ENCODE measurements around the gene LEMD1.

LEMD1 gene

DNA sequence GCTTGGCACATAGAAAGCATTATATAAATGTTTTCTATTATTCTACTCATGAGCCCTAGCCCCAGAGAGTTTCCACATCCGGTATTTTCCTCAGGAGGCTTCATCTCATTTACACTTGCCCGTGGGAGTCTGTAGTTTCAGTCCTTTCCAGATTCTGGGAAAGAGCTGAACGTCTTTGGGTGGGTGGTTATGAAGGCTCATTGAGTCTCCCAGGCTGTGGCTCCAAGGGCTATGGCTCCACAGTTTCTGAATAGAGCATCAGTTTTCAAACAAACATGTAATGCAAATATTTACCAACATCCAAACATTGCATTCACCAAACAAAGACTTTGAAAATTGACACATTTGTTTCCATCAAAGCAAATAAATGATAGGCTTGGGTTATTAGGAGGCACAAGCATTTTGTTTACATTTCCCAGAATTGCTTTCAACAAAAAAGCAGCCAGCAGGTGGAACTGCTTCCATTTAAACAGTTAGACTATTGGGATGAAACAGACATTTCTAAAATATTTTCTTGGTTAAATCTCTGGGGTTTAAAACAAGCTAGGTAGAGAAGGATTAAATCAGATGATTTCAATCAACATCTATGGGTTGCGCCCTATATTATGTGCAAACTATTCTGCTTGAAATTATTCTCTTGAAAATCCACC lies 1.3 kb upstream of the LEMD1 start:
- no peaks in the 10 kb centered on the region for H3F3A ChIP-seq (ENCODE audit: insufficient read depth, low read length)
- H3K4me1 ChIP-seq (ENCODE audit: low read length): no peaks in the 10 kb centered on the region
- no peak overlapping the region for H2AFZ ChIP-seq (ENCODE audit: low read length)
- no peak overlapping the region for H3K9ac ChIP-seq (ENCODE audit: low read length)
- H3K27ac ChIP-seq (ENCODE audit: low read length): no peak overlapping the region
- H3K27me3 ChIP-seq (replicated peaks; ENCODE audit: insufficient read depth, low read length): no peaks in the 10 kb centered on the region
- H3K36me3 ChIP-seq (replicated peaks; ENCODE audit: insufficient read depth, low read length): no peaks in the 10 kb centered on the region
- H3K79me2 ChIP-seq (ENCODE audit: low read length): no peaks in the 10 kb centered on the region
- H4K20me1 ChIP-seq (ENCODE audit: insufficient read depth, low read length): no peaks in the 10 kb centered on the region
- no peak overlapping the region for H3K4me2 ChIP-seq (ENCODE audit: low read depth, low read length)
- TF ChIP-seq, protein P1, sequence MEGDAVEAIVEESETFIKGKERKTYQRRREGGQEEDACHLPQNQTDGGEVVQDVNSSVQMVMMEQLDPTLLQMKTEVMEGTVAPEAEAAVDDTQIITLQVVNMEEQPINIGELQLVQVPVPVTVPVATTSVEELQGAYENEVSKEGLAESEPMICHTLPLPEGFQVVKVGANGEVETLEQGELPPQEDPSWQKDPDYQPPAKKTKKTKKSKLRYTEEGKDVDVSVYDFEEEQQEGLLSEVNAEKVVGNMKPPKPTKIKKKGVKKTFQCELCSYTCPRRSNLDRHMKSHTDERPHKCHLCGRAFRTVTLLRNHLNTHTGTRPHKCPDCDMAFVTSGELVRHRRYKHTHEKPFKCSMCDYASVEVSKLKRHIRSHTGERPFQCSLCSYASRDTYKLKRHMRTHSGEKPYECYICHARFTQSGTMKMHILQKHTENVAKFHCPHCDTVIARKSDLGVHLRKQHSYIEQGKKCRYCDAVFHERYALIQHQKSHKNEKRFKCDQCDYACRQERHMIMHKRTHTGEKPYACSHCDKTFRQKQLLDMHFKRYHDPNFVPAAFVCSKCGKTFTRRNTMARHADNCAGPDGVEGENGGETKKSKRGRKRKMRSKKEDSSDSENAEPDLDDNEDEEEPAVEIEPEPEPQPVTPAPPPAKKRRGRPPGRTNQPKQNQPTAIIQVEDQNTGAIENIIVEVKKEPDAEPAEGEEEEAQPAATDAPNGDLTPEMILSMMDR (IDR thresholded peaks at IDR 0.05; ENCODE audit: low read length): peak; percentile 14; the same call in 1 of the 2 replicates
- TF ChIP-seq EZH2phosphoT487 (IDR thresholded peaks at IDR 0.05; ENCODE audit: low read length) (no peak), EZH2 (optimal IDR thresholded peaks at IDR 0.05; ENCODE audit: low read depth, low read length) (no peak)
- no peaks in the 10 kb centered on the region for H3K9me2 ChIP-seq (replicated peaks; ENCODE audit: insufficient read depth, low read length)
- DNase-seq: no peak
- no peaks in the 10 kb centered on the region for H3K9me3 ChIP-seq (replicated peaks; ENCODE audit: insufficient read depth, low read length)
- no peak overlapping the region for H3K4me3 ChIP-seq (ENCODE audit: low read length)

DNA sequence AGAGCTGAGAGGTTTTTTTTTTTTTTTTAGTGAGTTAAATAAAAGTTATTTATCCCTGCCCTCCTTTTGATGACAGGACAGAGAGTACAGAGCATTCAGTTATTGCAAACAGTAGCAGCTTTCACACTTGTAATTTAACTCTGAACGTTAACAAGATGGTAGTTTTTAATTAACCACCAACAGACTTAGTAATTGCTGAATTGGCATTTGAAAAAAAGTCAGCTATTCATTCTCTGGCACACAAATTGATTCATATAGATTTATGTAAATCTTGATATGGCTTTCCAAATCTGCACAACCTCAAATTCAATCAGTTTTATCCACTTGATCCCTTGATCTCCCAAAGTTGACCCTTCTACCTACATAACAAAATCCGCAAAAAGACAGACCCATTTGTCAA lies 918 bp downstream of the LEMD1 start:
- Histone ChIP-seq H3K79me2 (ENCODE audit: low read length) (no peaks in the 10 kb centered on the region), H3K4me2 (ENCODE audit: low read depth, low read length) (no peak overlapping the region), H3K9ac (ENCODE audit: low read length) (no peak overlapping the region), H3K9me3 (replicated peaks; ENCODE audit: insufficient read depth, low read length) (no peaks in the 10 kb centered on the region), H3K4me3 (ENCODE audit: low read length) (no peak overlapping the region), H2AFZ (ENCODE audit: low read length) (no peak overlapping the region), H3F3A (ENCODE audit: insufficient read depth, low read length) (no peaks in the 10 kb centered on the region), H3K9me2 (replicated peaks; ENCODE audit: insufficient read depth, low read length) (no peaks in the 10 kb centered on the region), H3K4me1 (ENCODE audit: low read length) (no peaks in the 10 kb centered on the region), H4K20me1 (ENCODE audit: insufficient read depth, low read length) (no peaks in the 10 kb centered on the region), H3K36me3 (replicated peaks; ENCODE audit: insufficient read depth, low read length) (no peaks in the 10 kb centered on the region), H3K27ac (ENCODE audit: low read length) (no peak overlapping the region), H3K27me3 (replicated peaks; ENCODE audit: insufficient read depth, low read length) (no peaks in the 10 kb centered on the region)
- no peak for DNase-seq
- TF ChIP-seq EZH2 (optimal IDR thresholded peaks at IDR 0.05; ENCODE audit: low read depth, low read length): no peak

DNA sequence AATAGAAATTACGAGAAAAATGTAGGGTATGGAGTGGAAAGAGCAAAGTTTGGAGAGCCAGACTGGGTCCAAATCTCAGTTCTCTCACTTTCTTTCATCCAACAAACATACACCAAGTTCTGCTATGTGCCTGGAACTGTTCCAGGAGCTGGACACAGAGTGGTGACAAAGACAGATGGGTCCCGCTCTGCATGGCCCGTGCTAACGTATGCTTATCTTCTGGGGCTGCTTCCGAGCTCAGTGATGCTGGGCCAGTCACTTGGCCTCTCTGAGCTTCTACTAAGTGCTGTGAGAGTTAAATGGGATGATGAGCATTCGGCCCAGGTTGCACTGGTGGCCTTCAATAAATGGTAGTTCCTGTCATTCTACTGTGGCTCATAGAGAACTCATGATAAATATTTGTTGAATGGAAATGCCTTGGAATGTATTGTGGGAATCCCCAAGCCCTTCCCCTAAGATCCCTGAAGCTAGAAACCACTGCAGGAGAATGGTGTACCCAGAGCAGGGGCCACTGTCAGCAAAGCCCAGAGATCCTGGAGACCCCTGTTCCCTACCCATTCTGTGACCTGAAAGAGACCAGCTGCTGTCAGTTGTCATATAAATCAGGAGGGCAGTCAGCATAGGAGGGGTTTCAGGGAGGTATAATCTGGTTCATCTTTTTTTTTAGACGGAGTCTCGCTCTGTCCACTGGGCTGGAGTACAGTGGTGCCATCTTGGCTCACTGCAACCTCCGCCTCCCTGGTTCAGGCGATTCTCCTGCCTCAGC lies 3.8 kb downstream of the LEMD1 start:
- H3K9me2 ChIP-seq (replicated peaks; ENCODE audit: insufficient read depth, low read length): no peaks in the 10 kb centered on the region
- H3K27ac ChIP-seq (ENCODE audit: low read length): no peak overlapping the region
- H3K9ac ChIP-seq (ENCODE audit: low read length): no peak overlapping the region
- H4K20me1 ChIP-seq (ENCODE audit: insufficient read depth, low read length): no peaks in the 10 kb centered on the region
- no peaks in the 10 kb centered on the region for H3F3A ChIP-seq (ENCODE audit: insufficient read depth, low read length)
- H3K36me3 ChIP-seq (replicated peaks; ENCODE audit: insufficient read depth, low read length): no peaks in the 10 kb centered on the region
- no peaks in the 10 kb centered on the region for H3K79me2 ChIP-seq (ENCODE audit: low read length)
- H3K4me3 ChIP-seq (ENCODE audit: low read length): no peak overlapping the region
- no peaks in the 10 kb centered on the region for H3K9me3 ChIP-seq (replicated peaks; ENCODE audit: insufficient read depth, low read length)
- no peak overlapping the region for H3K4me2 ChIP-seq (ENCODE audit: low read depth, low read length)
- no peaks in the 10 kb centered on the region for H3K27me3 ChIP-seq (replicated peaks; ENCODE audit: insufficient read depth, low read length)
- TF ChIP-seq EZH2phosphoT487 (IDR thresholded peaks at IDR 0.05; ENCODE audit: low read length) (no peak), EZH2 (optimal IDR thresholded peaks at IDR 0.05; ENCODE audit: low read depth, low read length) (no peak)
- TF ChIP-seq, protein P1 (IDR thresholded peaks at IDR 0.05; ENCODE audit: low read length): no peak
- H2AFZ ChIP-seq (ENCODE audit: low read length): no peak overlapping the region
- DNase-seq: no peak
- no peaks in the 10 kb centered on the region for H3K4me1 ChIP-seq (ENCODE audit: low read length)

DNA sequence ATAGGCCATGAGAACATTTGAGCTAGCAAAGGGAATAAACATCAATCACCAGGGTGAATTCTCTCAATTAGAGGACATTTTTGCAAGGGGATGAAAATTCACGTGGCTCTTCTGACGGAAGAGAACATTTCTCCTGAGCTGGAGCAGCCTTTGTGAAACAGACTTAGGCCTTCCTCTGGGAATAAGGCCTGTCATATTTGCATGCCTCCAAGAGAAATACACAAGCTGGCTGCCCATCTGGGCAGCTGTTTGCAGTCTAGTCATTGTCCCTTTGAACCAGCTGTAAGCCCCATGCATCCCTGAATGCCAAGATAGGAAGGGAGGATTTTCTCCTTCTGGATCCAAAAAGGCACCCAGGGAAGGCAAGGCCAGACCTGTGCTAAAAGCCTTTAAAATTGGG lies 5.5 kb downstream of the LEMD1 start:
- H3K4me1 ChIP-seq (ENCODE audit: low read length): no peaks in the 10 kb centered on the region
- H3K27ac ChIP-seq (ENCODE audit: low read length): no peak overlapping the region
- H3K9me2 ChIP-seq (replicated peaks; ENCODE audit: insufficient read depth, low read length): no peaks in the 10 kb centered on the region
- H4K20me1 ChIP-seq (ENCODE audit: insufficient read depth, low read length): no peaks in the 10 kb centered on the region
- H2AFZ ChIP-seq (ENCODE audit: low read length): no peak overlapping the region
- no peak overlapping the region for H3K4me3 ChIP-seq (ENCODE audit: low read length)
- no peak overlapping the region for H3K9ac ChIP-seq (ENCODE audit: low read length)
- no peaks in the 10 kb centered on the region for H3K27me3 ChIP-seq (replicated peaks; ENCODE audit: insufficient read depth, low read length)
- no peaks in the 10 kb centered on the region for H3K9me3 ChIP-seq (replicated peaks; ENCODE audit: insufficient read depth, low read length)
- H3F3A ChIP-seq (ENCODE audit: insufficient read depth, low read length): no peaks in the 10 kb centered on the region
- H3K4me2 ChIP-seq (ENCODE audit: low read depth, low read length): no peak overlapping the region
- H3K36me3 ChIP-seq (replicated peaks; ENCODE audit: insufficient read depth, low read length): no peaks in the 10 kb centered on the region
- TF ChIP-seq EZH2 (optimal IDR thresholded peaks at IDR 0.05; ENCODE audit: low read depth, low read length): no peak
- TF ChIP-seq EZH2phosphoT487 (IDR thresholded peaks at IDR 0.05; ENCODE audit: low read length): no peak
- TF ChIP-seq, protein P1 (IDR thresholded peaks at IDR 0.05; ENCODE audit: low read length): no peak
- no peaks in the 10 kb centered on the region for H3K79me2 ChIP-seq (ENCODE audit: low read length)
- no peak for DNase-seq
